Stimulated activated CD8-positive, alpha-beta memory T cell treated with anti-CD3 and anti-CD28 coated beads, Interleukin-4, amount 100 ng/mL, for 1 hour (primary cell): ENCODE measurements around the gene SPATS2.
"Not testable (repeated sequence)": the region's sequence is repeated elsewhere in the genome, so short reads cannot be mapped to it uniquely, and the experiment has no call there.

Experiments
- DNase-seq, 2 donors: peaks; one replicate each; pipeline ENCODE4 v3.0.0-alpha.2; 2020; ENCODE audit warnings: low read depth in 2 of 2, low spot score in 1 of 2

Gene SPATS2

GRCh38 chr12:49349266-49349665, 18.0 kb upstream of the SPATS2 start:
- no peak for DNase-seq

- DNase-seq = no peak
Measured at GRCh38 chr12:49352351-49352750, 14.9 kb upstream of the SPATS2 start.

- no peak for DNase-seq
Measured at GRCh38 chr12:49355913-49356312, 11.3 kb upstream of the SPATS2 start.

GRCh38 chr12:49357103-49357678, 10.1 kb upstream of the SPATS2 start:
- no peak for DNase-seq

- DNase-seq = no peak
Measured at GRCh38 chr12:49358483-49359141, 8.7 kb upstream of the SPATS2 start.

- DNase-seq = no peak
Measured at GRCh38 chr12:49359671-49360070, 7.6 kb upstream of the SPATS2 start.

GRCh38 chr12:49362077-49362476, 5.2 kb upstream of the SPATS2 start:
- DNase-seq = no peak

GRCh38 chr12:49364989-49365388, 2.3 kb upstream of the SPATS2 start:
- DNase-seq = no peak

- DNase-seq = no peak
Measured at GRCh38 chr12:49365542-49365941, 1.7 kb upstream of the SPATS2 start.

GRCh38 chr12:49366096-49366651, 1.1 kb upstream of the SPATS2 start:
- DNase-seq = no peak

GRCh38 chr12:49366652-49367380, 446 bp upstream of the SPATS2 start:
- peak; percentile 56 to 69 for DNase-seq

- DNase-seq = no peak
Measured at GRCh38 chr12:49368240-49368600, 958 bp downstream of the SPATS2 start.

GRCh38 chr12:49369411-49370145, 2.3 kb downstream of the SPATS2 start:
- no peak for DNase-seq

- no peak for DNase-seq
Measured at GRCh38 chr12:49370539-49370938, 3.3 kb downstream of the SPATS2 start.

- DNase-seq = no peak
Measured at GRCh38 chr12:49375406-49375805, 8.1 kb downstream of the SPATS2 start.

- no peak for DNase-seq
Measured at GRCh38 chr12:49377386-49377785, 10.1 kb downstream of the SPATS2 start.

- DNase-seq = not testable (repeated sequence)
Measured at GRCh38 chr12:49380184-49380583, 12.9 kb downstream of the SPATS2 start.

GRCh38 chr12:49388682-49389386, 21.6 kb downstream of the SPATS2 start:
- DNase-seq = peak in 1 of 2 donors; percentile 40

GRCh38 chr12:49389387-49389703, 22.1 kb downstream of the SPATS2 start:
- DNase-seq = no peak

GRCh38 chr12:49397000-49397399, 29.7 kb downstream of the SPATS2 start:
- no peak for DNase-seq

- DNase-seq = no peak
Measured at GRCh38 chr12:49400304-49400703, 33.0 kb downstream of the SPATS2 start.
